Activated CD8-positive, alpha-beta memory T cell treated with anti-CD3 and anti-CD28 coated beads, Interleukin-2, amount 50 U/mL, for 24 hours (primary cell): ENCODE data around the gene LAT.

Experiments
- DNase-seq: peaks from one replicate; pipeline ENCODE4 v3.0.0-alpha.2; 2020; ENCODE audit errors: extremely low read depth

LAT gene

DNA sequence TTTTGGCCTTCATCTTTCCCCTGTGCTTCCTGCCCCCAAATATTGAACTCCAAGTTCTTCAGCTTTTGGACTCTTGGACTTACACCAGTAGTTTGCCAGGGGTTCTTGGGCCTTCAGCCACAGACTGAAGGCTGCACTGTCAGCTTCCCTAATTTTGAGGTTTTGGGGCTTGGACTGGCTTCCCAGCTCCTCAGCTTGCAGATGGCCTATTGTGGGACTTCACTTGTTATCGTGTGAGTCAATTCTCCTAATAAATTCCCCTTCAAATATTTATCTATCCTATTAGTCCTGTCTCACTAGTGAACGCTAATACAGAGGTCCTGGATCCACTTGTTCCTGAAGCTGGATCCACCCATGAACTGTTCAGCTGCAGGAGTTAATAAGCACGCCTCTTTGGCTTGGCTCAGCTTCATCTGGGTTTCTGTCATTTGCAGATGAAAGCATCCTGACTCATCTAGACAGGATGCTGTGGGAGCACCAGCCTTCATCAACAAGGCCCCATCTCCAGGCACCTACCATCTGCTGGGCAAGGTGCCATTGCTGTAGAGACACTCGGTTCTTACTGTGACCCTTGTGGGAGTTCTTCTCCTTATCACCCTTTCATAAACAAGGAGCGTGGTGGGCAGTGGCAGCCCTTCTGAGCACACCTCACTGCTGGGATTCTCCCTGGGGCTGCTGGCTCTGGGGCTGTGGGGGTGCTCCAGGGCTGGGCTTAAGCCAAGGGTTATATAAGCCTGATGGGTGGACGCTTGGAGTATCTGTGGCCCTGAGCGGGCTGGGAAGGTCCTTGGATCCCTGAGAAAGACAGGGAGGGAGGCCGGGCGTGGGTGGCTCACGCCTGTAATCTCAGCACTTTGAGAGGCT, 23.1 kb downstream of the LAT start:
- DNase-seq = no peak

DNA sequence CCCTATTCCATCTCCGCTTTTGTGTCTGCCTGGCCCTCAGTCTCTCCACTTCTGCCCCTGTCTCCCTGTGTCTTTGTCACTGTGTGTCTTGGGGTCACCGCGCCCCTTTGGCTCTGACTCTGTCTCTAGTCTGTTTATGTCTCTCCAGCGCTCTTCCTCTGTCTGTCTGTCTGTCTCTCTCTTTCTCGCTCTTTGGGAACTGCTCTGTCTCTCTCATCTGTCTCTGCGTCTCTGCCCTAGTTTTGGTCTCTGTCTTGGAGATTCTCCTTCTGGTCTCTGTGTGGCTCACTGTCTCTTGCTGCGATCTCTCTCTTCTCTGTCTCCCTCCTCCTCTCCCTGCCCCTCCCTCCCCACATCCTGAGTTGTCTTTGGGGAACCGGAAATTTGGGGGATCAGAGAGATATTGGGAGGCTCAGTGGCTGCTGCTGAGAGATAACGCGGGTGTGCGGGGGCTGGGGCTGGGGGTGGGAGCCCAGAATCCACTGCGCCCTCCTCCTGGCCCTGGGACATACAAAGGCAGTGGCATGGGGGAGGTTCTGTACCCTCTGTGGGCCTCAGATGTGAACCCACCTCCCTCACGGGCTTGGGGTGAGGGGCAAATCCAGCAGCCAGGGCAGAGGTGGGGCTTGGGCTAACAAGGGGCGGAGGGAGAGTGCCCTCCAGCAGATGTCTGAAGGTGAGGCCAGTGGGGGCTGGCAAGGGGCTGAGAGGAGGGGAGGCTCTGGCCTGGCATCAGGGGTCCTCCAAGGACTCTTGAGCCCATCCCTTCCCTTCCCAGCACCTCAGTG, 24.4 kb downstream of the LAT start:
- DNase-seq = no peak

DNA sequence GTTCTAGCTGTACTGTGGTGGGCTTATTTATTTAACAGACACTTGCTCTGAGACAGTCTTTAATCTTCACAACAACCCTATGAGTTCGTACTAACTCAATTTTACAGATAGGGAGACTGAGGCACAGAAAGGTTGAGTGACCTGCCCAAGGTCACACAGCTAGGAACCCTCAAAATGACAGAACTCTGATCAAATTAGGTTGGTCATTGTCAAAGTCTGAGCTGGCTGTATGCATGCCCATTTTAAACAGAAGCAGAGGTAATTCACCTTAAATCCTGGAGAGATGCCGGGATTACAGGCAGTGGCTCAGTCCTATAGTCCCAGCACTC, 24.9 kb downstream of the LAT start:
- no peak for DNase-seq

DNA sequence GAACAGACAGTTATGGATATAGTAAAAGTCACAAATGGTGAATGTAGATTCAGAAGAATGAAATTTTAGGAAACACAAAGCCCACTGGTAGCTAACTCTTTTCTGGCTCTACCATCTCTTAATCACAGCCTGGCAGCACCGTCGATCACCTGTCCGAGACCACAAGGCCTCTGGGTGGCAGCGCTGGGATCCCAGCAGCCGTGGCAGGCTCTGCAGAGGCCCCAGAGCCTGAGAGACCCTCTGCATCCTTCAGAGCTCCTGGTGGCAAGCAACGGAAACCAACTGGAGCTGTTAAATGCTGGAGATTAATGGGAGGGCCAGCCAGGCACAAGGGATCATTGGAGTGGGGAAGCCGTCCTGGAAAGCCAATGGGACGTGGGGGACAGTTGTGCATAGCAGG, 26.3 kb downstream of the LAT start:
- no peak for DNase-seq

DNA sequence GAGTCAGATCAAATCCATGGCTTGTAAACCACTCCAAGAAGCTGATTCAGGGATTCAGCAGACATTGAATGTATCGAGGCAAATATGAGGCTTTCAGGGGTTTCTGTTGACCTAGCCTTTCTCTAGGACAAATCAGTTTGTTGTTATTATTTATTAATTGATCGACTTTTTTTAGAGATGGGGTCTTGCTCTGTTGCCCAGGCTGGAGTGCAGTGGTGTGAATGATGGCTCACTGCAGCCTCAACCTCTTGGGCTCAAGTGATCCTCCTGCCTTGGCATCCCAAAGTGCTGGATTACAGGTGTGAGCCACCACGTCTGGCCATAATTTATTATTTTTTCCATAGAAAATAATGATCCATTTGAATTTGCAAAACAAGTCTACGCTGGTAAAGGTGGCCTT, 27.0 kb downstream of the LAT start:
- no peak for DNase-seq

DNA sequence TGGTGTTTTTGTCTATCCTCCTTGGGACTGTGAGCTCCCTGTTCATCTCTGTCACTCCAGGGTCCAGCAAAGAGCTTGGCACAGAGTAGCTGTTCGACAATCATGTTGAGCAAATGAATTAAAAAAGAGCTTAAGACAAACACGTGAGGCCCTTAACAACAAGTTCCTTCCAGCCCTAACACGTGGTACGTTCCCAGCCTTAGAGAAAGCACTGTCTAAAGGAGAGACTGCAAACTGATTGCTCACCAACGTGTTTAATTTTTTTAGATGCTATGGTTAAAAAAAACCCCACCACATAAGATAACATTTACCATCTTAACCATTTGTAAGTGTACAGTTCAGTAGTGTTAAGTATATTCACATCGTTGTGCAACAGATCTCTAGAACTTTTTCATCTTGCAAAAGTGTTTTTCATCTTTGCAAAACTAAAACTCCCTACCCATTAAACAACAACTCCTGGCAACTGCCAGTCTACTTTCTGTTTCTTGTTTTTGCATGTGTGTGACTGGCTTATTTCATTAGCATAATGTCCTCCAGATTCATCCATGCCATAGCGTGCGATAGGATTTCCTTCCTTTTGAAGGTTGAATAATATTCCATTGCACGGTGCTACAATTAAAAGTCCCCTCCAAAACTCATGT, 28.2 kb downstream of the LAT start:
- DNase-seq = no peak

DNA sequence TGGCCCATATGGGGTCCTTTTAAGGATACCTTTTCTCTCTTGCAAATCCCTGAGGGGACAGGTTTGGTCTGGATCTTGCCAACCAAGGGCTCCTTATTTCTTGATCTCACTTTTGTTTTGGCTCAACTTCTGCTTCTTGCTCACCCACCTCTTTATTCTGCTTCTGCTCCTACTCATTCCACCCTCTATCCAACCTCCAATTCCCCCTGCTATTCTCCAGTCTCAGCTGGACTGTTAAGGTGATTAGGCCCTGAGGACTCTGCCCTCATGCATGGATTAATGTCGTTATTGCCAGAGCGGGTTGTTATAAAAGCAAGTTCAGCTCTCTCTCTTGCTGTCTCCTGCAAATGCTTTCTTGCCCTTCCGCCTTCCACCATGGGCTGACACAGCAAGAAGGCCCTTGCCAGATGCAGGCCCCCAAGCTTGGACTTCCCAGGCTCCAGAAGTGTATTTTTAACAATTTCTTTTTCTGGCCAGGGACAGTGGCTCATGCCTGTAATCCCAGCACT, 29.8 kb downstream of the LAT start:
- DNase-seq = no peak

DNA sequence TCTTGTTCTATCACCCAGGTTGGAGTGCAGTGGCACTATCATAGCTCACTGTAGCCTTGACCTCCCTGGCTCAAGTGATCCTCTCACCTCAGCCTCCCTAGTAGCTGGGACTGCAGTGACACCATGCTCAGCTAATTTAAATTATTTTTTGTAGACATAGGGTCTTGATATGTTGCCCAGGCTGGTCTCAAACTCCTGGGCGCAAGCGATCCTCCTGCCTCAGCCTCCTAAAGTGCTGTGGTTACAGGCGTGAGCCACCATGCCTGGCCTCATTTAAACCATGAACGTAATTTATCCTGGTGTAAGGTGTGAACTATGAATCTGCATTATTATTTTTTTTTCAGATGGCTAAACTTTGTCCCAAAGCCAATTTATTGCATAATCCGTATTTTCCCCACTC, 37.3 kb downstream of the LAT start:
- DNase-seq = no peak

DNA sequence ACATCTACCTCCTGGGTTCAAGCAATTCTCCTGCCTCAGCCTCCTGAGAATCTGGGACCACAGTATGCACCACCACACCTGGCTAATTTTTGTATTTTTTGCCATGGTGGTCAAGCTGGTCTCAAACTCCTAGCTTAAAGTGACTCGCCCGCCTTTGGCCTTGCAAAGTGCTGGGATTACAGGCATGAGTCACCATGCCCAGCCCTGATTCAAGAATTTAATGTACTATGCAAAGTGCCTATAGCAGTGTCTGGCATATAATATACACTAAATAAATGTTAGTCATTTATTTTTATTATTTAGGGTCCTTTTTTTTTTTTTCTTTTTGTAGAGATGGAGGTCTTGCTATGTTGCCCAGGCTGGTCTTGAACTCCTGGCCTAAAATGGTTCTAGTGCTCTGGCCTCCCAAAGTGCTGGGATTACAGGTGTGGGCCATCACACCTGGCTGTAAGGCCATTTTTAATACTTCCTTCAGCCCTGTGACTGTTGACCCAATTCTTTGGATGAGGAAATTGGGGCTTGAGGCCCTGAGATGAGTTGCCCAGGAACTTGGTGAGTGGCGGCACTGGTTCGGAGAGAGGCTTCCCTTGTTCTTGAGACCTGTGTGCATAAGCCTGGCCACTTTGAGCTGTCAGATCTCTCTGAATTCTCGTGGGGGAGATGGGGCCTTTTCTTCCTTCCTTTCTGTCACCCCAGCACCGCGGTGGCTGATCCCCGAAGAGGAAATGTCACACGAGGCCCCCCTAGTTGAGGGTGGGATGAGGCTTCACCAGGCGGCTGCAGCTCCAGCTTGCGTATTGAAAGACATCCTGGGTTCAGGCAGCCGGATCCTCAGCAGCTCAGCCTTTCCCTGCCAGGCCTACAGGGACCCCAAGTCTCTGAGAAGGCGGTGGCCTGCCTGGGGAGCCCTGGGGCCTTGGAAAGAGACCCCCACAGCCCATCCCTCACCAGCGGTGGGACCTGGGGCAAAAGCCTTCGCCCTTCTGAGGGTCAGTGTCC, 38.7 kb downstream of the LAT start:
- DNase-seq = no peak

DNA sequence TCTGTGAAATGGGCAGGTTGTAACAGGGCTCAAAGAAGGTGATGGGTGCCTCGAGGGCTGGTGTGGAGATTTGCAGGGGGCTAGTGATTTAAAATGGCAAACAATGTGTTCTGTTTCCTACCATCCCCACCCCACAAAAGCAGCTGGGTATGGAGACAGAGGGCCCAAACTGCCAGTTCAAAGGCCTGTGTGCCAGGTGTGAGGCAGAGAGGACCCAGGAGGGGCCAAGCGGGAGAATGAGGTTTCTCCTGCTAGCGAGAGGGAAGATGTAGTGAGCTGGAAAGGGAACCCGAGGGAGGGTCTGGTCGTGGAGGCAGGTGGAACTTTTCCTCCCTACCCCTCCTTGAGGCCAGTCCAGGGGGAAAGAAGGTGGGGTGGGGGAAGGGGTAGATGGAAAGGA, 39.4 kb downstream of the LAT start:
- no peak for DNase-seq

DNA sequence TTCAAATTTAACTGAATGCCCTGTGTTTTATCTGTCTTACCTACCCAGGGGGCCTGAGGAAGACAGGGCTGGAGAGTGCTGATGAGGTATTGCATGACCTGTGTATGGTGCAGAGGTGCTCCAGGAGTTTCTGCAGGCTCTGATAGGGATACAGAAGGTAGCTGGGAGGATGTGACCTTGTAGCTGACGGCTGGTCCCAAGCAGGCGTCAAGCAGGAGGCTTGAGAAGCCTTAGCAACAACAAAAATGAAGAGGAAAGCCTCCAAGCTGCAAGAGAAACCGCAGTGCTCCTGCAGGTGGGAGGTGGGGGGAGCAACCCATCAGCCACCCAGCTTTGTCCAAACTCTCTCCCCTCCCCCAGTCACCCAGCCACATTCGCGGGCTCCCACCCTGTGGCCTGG, 40.4 kb downstream of the LAT start:
- no peak for DNase-seq

DNA sequence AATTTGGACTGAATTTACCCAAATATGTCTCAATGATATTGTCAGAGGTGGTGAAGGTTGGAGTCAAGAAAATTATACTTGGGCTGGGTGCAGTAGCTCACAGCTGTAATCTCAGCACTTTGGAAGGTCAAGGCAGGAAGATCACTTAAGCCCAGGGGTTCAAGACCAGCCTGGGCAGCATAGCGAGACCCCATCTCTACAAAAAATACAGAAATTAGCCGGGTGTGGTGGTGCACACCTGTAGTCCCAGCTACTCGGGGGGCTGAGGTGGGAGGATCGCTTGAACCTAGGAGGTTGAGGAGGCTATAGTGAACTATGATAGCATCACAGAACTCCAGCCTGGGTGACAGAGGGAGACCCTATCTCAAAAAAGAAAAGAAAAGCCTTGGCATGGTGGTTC, 40.9 kb downstream of the LAT start:
- DNase-seq = no peak

DNA sequence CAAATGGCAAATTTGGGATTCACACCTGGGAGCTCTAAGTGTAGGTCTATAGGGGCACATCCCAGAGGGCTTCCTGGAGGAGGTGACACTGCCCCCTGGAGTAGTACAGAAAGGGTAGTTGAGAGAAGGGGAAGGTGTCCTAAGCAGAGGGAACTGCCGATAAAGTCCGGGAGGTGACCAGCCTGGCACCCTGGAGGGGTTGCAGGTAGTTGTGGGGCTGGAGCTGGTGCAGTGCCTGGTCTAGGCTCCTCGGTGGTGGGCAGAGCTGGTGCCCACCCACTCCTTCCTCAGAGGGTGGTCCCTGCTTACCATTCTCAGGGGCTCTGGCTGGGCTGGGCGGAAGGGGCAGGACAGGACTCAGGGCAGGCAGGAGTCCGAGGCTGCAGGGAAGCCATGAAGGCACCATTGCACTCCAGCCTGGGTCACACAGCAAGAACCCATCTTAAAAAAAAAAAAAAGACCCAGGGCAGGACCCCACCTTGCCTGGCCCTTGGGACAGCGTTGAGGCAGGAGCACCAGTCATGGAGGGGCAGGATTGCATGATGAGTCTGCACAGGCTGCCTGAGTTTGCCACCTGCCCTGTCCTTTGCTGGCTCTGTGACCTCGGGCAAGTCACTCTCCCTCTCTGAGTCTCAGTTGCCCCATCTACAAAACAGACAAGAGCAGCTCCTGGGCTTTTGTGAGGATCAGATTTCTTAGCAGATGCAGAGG, 43.8 kb downstream of the LAT start:
- DNase-seq = no peak

DNA sequence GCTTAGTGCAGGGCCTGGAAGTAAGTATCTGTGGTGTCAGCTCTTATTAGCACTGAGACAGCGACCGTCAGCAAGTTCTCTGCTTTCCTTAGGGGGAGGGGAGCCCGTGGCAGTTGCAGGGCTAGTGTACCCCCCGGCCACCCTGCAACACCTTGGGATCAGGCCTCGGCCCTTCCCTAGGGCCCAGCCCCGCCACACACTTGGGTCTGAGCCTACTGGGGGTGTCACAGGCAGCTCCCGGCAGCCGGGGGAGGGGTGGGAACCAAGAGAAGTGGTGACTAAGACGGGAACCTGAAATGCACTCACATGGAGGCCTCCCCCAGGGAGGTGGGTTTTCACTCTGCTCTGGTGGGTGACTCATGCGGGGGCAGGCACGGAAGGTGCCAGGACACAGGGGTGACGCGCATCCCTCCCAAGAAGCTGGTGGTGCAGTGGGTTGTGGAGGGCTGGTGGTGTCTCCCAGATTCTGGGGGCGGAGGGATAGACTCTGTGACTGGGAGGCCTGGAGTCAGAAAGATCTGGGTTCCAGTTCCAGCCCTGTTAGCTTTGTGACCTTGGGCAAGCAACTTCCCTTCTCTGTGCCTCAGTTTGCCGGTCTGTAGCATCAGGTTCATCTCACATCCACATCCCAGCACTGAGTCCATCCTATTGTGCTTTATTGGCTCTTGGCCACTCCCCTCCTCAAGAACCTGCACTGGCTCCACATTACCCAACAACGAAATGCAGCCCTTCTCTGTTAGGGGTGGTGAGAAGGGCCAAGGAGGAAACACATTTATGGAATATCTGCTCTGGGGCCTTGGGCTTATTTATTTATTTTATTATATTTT, 44.5 kb downstream of the LAT start:
- peak; percentile 83 for DNase-seq

DNA sequence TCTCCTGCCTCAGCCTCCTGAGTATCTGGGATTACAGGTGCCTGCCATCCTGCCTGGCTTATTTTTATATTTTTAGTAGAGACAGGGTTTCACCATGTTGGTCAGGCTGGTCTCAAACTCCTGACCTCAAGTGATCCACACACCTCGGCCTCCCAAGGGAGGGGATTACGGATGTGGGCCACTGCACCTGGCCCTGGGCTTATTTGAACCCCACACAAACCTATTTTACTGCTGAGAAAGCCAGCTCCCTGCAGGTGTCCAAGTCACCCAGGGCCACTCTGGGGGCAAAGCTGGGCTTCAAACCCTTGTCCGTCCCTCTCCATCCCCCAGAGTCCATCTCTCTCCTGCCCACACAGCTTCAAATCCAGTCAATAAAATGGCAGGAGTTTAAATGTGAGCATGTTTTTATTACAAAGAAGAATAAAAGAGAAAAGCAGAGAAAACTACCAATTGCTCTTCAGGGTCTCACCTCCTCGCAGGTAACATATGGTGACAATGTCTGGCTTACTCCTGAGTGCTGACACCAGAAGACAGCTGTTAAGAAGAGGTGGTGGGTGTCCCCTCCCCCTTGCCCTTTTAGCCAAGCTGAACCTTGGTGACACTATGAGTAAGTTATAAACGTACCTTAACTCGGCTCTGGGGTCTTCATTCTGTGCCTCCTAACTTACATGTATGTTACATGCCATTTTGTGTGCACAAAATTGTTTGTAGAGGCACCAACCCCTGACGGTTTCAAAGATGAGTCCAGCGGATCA, 45.4 kb downstream of the LAT start:
- DNase-seq = no peak
